Measurements from ENCODE around the gene AGK.
"Not testable (repeated sequence)": the region's sequence is repeated elsewhere in the genome, so short reads cannot be mapped to it uniquely, and the experiment has no call there.

Gene AGK

GRCh38 chr7:141686074-141686473 is 134.9 kb downstream of the AGK start:
- DNase-seq = no peak

- DNase-seq = no peak
Measured at GRCh38 chr7:141686670-141687069, 135.5 kb downstream of the AGK start.

- DNase-seq = no peak
Measured at GRCh38 chr7:141688043-141688442, 136.8 kb downstream of the AGK start.

- not testable (repeated sequence) for DNase-seq
Measured at GRCh38 chr7:141689072-141689825, 138.0 kb downstream of the AGK start.

- no peak for DNase-seq
Measured at GRCh38 chr7:141691540-141691939, 140.3 kb downstream of the AGK start.

GRCh38 chr7:141691961-141692360 is 140.8 kb downstream of the AGK start:
- no peak for DNase-seq

GRCh38 chr7:141693082-141693481 is 141.9 kb downstream of the AGK start:
- no peak for DNase-seq

- no peak for DNase-seq
Measured at GRCh38 chr7:141695803-141696289, 144.6 kb downstream of the AGK start.

GRCh38 chr7:141696348-141696747 is 145.1 kb downstream of the AGK start:
- no peak for DNase-seq

GRCh38 chr7:141697211-141697871 is 146.1 kb downstream of the AGK start:
- peak; percentile 67 for DNase-seq

GRCh38 chr7:141698247-141699015 is 147.2 kb downstream of the AGK start:
- no peak for DNase-seq

- no peak for DNase-seq
Measured at GRCh38 chr7:141699860-141700259, 148.7 kb downstream of the AGK start.

GRCh38 chr7:141700296-141700847 is 149.2 kb downstream of the AGK start:
- no peak for DNase-seq

- DNase-seq = no peak
Measured at GRCh38 chr7:141700848-141701371, 149.7 kb downstream of the AGK start.

GRCh38 chr7:141701489-141702046 is 150.4 kb downstream of the AGK start:
- DNase-seq = no peak

GRCh38 chr7:141702047-141702567 is 150.9 kb downstream of the AGK start, which contains the start of gene DENND11:
TSS of gene DENND11 (minus strand) at chr7:141702166. CDS start at chr7:141702153, 13 bp downstream.
- peak; percentile 28 for DNase-seq

GRCh38 chr7:141702892-141703291 is 151.7 kb downstream of the AGK start:
- no peak for DNase-seq

GRCh38 chr7:141704112-141704511 is 152.9 kb downstream of the AGK start:
- no peak for DNase-seq

GRCh38 chr7:141704741-141705140 is 153.5 kb downstream of the AGK start:
- DNase-seq = peak; percentile 16
